Upper lobe of left lung (tissue), 6 donors: ENCODE measurements around the gene CHRNA3. TPM values are rescaled to one million over a fixed set of nuclear protein-coding genes. Genes with fewer than 3 reads are reported as not detected.
A peak's percentile ranks its signal among the peaks of the same experiment; 100 is the strongest.

Experiments
- ATAC-seq, 2 donors: fragments of 200-7000 bp; cut with Tn5 transposase; one replicate each; pipeline ENCODE4 v1.9.1; 2022; ENCODE audit warnings: mild to moderate bottlenecking in 2 of 2, moderate library complexity in 2 of 2; ENCODE audit not compliant: low FRiP score in 2 of 2
- DNase-seq, 2 donors: peaks; one replicate each; pipeline ENCODE4 v3.0.0-alpha.2; 2019 to 2020
- H3K27ac ChIP-seq, 4 donors: fragments of 200-600 bp; sonication (generic); one replicate each; pipeline ENCODE4 v1.5.1; 2016 to 2019
- H3K27me3 ChIP-seq, 4 donors: fragments of 200-600 bp; sonication (generic); one replicate each; pipeline ENCODE4 v1.5.1; 2017 to 2019
- H3K36me3 ChIP-seq, 4 donors: fragments of 200-600 bp; sonication (generic); one replicate each; pipeline ENCODE4 v1.5.1; 2016 to 2019
- H3K4me1 ChIP-seq, 4 donors: fragments of 200-600 bp; sonication (generic); one replicate each; pipeline ENCODE4 v1.5.1; 2018 to 2019
- H3K4me3 ChIP-seq, 4 donors: fragments of 200-600 bp; sonication (generic); one replicate each; pipeline ENCODE4 v1.5.1; 2017 to 2019; ENCODE audit warnings: mild to moderate bottlenecking in 2 of 4, moderate library complexity in 1 of 4
- H3K9me3 ChIP-seq, 4 donors: fragments of 200-600 bp; sonication (generic); one replicate each; pipeline ENCODE4 v1.5.1; 2018 to 2019
- CTCF ChIP-seq, 6 experiments: fragments of 450-650 bp in 4 of 6; fragments of 200-600 bp in 2 of 6; sonication (generic) in 2 of 6; IDR thresholded peaks; one replicate each; pipeline ENCODE4 v1.5.1; 2016 to 2019; ENCODE audit warnings: antibody characterized with exemption in 6 of 6
- EP300 ChIP-seq, 4 donors: sonication (generic); formaldehyde crosslinking; IDR thresholded peaks; one replicate each; pipeline ENCODE4 v1.5.1; 2017; ENCODE audit warnings: antibody characterized with exemption in 4 of 4, control low read depth in 2 of 4
- POLR2A ChIP-seq, 4 donors: fragments of 450-650 bp; IDR thresholded peaks; one replicate each; pipeline ENCODE4 v1.5.1; 2016 to 2017; ENCODE audit warnings: antibody characterized with exemption in 4 of 4, mild to moderate bottlenecking in 2 of 4
- POLR2AphosphoS5 ChIP-seq, 2 donors: sonication (generic); formaldehyde crosslinking; IDR thresholded peaks; one replicate each; pipeline ENCODE4 v1.5.1; 2017; ENCODE audit warnings: antibody characterized with exemption in 2 of 2
- WGBS, 2 donors: methylation state at CpG; one replicate each; pipeline ENCODE4 v1.1.5; 2017 to 2018; 5-methylcytosine and 5-hydroxymethylcytosine counted together
- total RNA-seq, 6 donors: library from RNA; depleted of rRNA in 4 of 6; stranded (reverse); fragments of >200 nt in 4 of 6; gene quantifications; one replicate each; pipeline versions ENCODE4 v1.1.0 to v1.2.1, GENCODE V29; 2016 to 2021
- donor health status: DM: no; HTN: no; CAD: no; lungs with moderate emphysema.
- donor health status: DM: no; HTN: yes; CAD: no; lungs with severe emphysema.

CHRNA3 gene
- total RNA-seq, 6 donors from 2014 or later = 0.13 to 0.49 (median 0.22) TPM; not detected in 1

GRCh38 chr15:78567531-78567930 lies 53.3 kb downstream of the CHRNA3 start:
- DNase-seq (no peak), ATAC-seq (no peak)
- WGBS, 2 donors = 65 to 67% methylated on average over 4 of the region's 4 CpGs
- TF ChIP-seq CTCF (IDR thresholded peaks at IDR 0.05) (no peak), POLR2A (IDR thresholded peaks at IDR 0.05) (no peak), EP300 (IDR thresholded peaks at IDR 0.05) (no peak), POLR2AphosphoS5 (IDR thresholded peaks at IDR 0.05) (no peak)
- H3K4me1 ChIP-seq = peaks cover 8 to 20% (median 11%) of the 10 kb centered on the region in 4 donors
- no peaks in the 10 kb centered on the region for H3K9me3 ChIP-seq
- no peak overlapping the region for H3K27ac ChIP-seq
- no peaks in the 10 kb centered on the region for H3K27me3 ChIP-seq
- no peaks in the 10 kb centered on the region for H3K36me3 ChIP-seq
- no peak overlapping the region for H3K4me3 ChIP-seq

- Histone ChIP-seq H3K27ac (no peak overlapping the region), H3K36me3 (no peaks in the 10 kb centered on the region), H3K9me3 (no peaks in the 10 kb centered on the region), H3K4me1 (peaks cover 8 to 20% (median 11%) of the 10 kb centered on the region in 4 donors), H3K27me3 (no peaks in the 10 kb centered on the region), H3K4me3 (peak overlapping the region; percentile 31 to 73 (median 64))
- ATAC-seq (peak in 1 of 2 donors; percentile 11), DNase-seq (no peak)
- WGBS, 2 donors = 3 to 5% methylated on average over 19 of the region's 19 CpGs
- TF ChIP-seq POLR2A (IDR thresholded peaks at IDR 0.05) (no peak), POLR2AphosphoS5 (IDR thresholded peaks at IDR 0.05) (no peak), CTCF (IDR thresholded peaks at IDR 0.05) (no peak), EP300 (IDR thresholded peaks at IDR 0.05) (no peak)
Observed at GRCh38 chr15:78565951-78566774, 54.6 kb downstream of the CHRNA3 start.

- DNase-seq = peak; percentile 95
- ATAC-seq = peak; percentile 94 to 97
- TF ChIP-seq POLR2AphosphoS5 (IDR thresholded peaks at IDR 0.05) = no peak
- TF ChIP-seq EP300 (IDR thresholded peaks at IDR 0.05) = no peak
- WGBS, 2 donors = 0 to 1% methylated on average over 12 to 43 of the region's 75 CpGs
- Histone ChIP-seq H3K4me1 (peaks cover 8 to 20% (median 11%) of the 10 kb centered on the region in 4 donors), H3K36me3 (no peaks in the 10 kb centered on the region), H3K27ac (peak within 1 kb of the TSS in 2 of 4 donors; percentile 14 to 68), H3K27me3 (no peaks in the 10 kb centered on the region), H3K9me3 (no peaks in the 10 kb centered on the region), H3K4me3 (peak within 1 kb of the TSS; percentile 31 to 73 (median 64))
Observed at GRCh38 chr15:78565097-78565950, 55.5 kb downstream of the CHRNA3 start, which contains the start of gene CHRNA5. Gene CHRNA5, plus strand, starts transcription at chr15:78565520. Its CDS starts 200 bp downstream, at chr15:78565720.

- peak overlapping the region in 3 of 4 donors; percentile 58 to 73 (median 69) for H3K4me3 ChIP-seq
Observed at GRCh38 chr15:78564743-78565096, 56.1 kb downstream of the CHRNA3 start.

More at GRCh38 chr15:78564743-78565096, 56.1 kb downstream of the CHRNA3 start:
- ATAC-seq (no peak), DNase-seq (no peak)
- 58 to 60% methylated on average over 9 to 11 of the region's 11 CpGs for WGBS, 2 donors
- Histone ChIP-seq H3K27ac (peak overlapping the region in 2 of 4 donors; percentile 14 to 68), H3K36me3 (no peaks in the 10 kb centered on the region), H3K4me1 (peaks cover 8 to 20% (median 11%) of the 10 kb centered on the region in 4 donors), H3K27me3 (no peaks in the 10 kb centered on the region), H3K9me3 (no peaks in the 10 kb centered on the region)
- no peak for TF ChIP-seq CTCF (IDR thresholded peaks at IDR 0.05)
- TF ChIP-seq EP300 (IDR thresholded peaks at IDR 0.05) = no peak
- no peak for TF ChIP-seq POLR2A (IDR thresholded peaks at IDR 0.05)
- no peak for TF ChIP-seq POLR2AphosphoS5 (IDR thresholded peaks at IDR 0.05)
